ENCODE measurements around the gene FBXO34. TPM values are rescaled to one million over a fixed set of nuclear protein-coding genes. Genes with fewer than 3 reads are reported as not detected.

The FBXO34 gene
- total RNA-seq, 1 donor from 2014 or later: 17.1 TPM

GRCh38 chr14:55301437-55302121 is 30.4 kb downstream of the FBXO34 start:
- Mint-ChIP-seq H3K36me3 (ENCODE audit: low read depth) (peaks cover 7% of the 10 kb centered on the region), H3K9me3 (no peaks in the 10 kb centered on the region), H3K27me3 (ENCODE audit: low read depth) (no peaks in the 10 kb centered on the region), H3K4me1 (peaks cover 24% of the 10 kb centered on the region), H3K4me3 (no peak overlapping the region), H3K27ac (ENCODE audit: unreplicated experiment) (no peak overlapping the region)
- no peak for TF ChIP-seq CTCF (conservative IDR thresholded peaks at IDR 0.05)
- DNase-seq (ENCODE audit: low read depth, low spot score): no peak

GRCh38 chr14:55302367-55303124 is 31.3 kb downstream of the FBXO34 start:
- DNase-seq (ENCODE audit: low read depth, low spot score): no peak

GRCh38 chr14:55303125-55303499 is 31.9 kb downstream of the FBXO34 start:
- no peak for TF ChIP-seq CTCF (conservative IDR thresholded peaks at IDR 0.05)
- peaks cover 5% of the 10 kb centered on the region for H3K36me3 Mint-ChIP-seq (ENCODE audit: low read depth)
- no peaks in the 10 kb centered on the region for H3K9me3 Mint-ChIP-seq
- H3K27me3 Mint-ChIP-seq (ENCODE audit: low read depth): no peaks in the 10 kb centered on the region
- no peak overlapping the region for H3K4me3 Mint-ChIP-seq
- no peak overlapping the region for H3K27ac Mint-ChIP-seq (ENCODE audit: unreplicated experiment)
- H3K4me1 Mint-ChIP-seq: peaks cover 30% of the 10 kb centered on the region
- DNase-seq (ENCODE audit: low read depth, low spot score): no peak

More at GRCh38 chr14:55302367-55303124, 31.3 kb downstream of the FBXO34 start:
- TF ChIP-seq CTCF (conservative IDR thresholded peaks at IDR 0.05): no peak
- no peaks in the 10 kb centered on the region for H3K9me3 Mint-ChIP-seq
- H3K27me3 Mint-ChIP-seq (ENCODE audit: low read depth): no peaks in the 10 kb centered on the region
- peaks cover 30% of the 10 kb centered on the region for H3K4me1 Mint-ChIP-seq
- no peak overlapping the region for H3K27ac Mint-ChIP-seq (ENCODE audit: unreplicated experiment)
- H3K4me3 Mint-ChIP-seq: no peak overlapping the region
- H3K36me3 Mint-ChIP-seq (ENCODE audit: low read depth): peaks cover 7% of the 10 kb centered on the region

- no peak for TF ChIP-seq CTCF (conservative IDR thresholded peaks at IDR 0.05)
- no peaks in the 10 kb centered on the region for H3K9me3 Mint-ChIP-seq
- H3K4me3 Mint-ChIP-seq: no peak overlapping the region
- H3K36me3 Mint-ChIP-seq (ENCODE audit: low read depth): peaks cover 2% of the 10 kb centered on the region
- no peaks in the 10 kb centered on the region for H3K27me3 Mint-ChIP-seq (ENCODE audit: low read depth)
- peaks cover 30% of the 10 kb centered on the region for H3K4me1 Mint-ChIP-seq
- no peak for DNase-seq (ENCODE audit: low read depth, low spot score)
- no peak overlapping the region for H3K27ac Mint-ChIP-seq (ENCODE audit: unreplicated experiment)
Measured at GRCh38 chr14:55303691-55304145, 32.5 kb downstream of the FBXO34 start.

GRCh38 chr14:55306938-55307589 is 35.8 kb downstream of the FBXO34 start:
- no peak for DNase-seq (ENCODE audit: low read depth, low spot score)
- Mint-ChIP-seq H3K4me1 (peaks cover 28% of the 10 kb centered on the region), H3K27ac (ENCODE audit: unreplicated experiment) (no peak overlapping the region), H3K36me3 (ENCODE audit: low read depth) (peaks cover 16% of the 10 kb centered on the region), H3K4me3 (no peak overlapping the region), H3K27me3 (ENCODE audit: low read depth) (no peaks in the 10 kb centered on the region), H3K9me3 (peaks cover 10% of the 10 kb centered on the region)
- no peak for TF ChIP-seq CTCF (conservative IDR thresholded peaks at IDR 0.05)

All from neural crest cell (in vitro differentiated cells).